ENCODE data around the gene HIF3A. TPM values are rescaled to one million over a fixed set of nuclear protein-coding genes. Genes with fewer than 3 reads are reported as not detected.

HIF3A gene
- total RNA-seq, 1 experiment from 2014 or later = 4.8 TPM

DNA sequence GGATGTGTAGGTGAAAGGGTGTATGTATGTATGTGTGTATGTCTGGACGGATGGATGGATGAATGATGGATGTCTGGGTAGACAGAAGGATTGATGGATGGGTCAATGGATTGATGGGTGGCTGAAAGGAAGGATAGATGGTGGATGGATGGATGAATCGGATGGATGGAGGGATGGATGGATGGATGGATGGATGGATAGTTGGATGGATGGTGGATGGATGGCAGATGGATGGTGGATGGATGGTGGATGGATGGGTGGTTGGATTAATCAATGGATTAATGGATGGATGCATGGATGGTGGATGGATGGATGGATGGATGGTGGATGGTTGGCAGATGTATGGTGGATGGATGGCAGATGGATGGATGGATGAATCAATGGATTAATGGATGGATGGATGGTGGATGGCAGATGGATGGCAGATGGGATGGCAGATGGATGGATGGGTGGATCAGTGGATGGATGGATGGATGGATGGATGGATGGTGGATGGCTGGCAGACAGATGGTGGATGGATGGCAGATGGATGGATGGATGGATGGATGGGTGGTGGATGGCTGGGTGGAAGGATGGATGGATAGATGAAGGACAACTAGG lies 33.6 kb downstream of the HIF3A start:
- Histone ChIP-seq H3K9me3 (replicated peaks) (peaks cover 9% of the 10 kb centered on the region; the same call in 1 of the 2 replicates), H3K36me3 (no peaks in the 10 kb centered on the region), H3K27me3 (no peaks in the 10 kb centered on the region), H3K4me1 (no peaks in the 10 kb centered on the region), H3K27ac (no peak overlapping the region), H3K4me3 (no peak overlapping the region)
- DNase-seq = no peak

DNA sequence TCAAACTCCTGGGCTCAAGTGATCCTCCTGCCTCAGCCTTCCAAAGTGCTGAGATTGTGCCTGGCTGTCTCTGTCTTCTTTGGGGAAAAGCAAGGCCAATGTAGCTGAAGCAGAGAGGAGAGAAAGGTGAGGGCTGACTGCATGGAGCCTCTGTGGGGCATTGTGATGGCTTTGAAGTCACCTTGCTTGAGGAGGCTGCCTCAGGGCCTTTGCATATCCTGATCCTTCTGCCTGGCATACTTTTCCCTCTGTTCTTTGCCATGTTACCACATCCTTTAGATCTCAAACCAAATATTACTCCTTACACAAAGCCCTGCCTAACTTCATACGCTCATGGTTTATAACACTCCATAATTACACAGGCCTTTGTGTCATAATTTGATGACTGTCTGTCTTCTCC lies 40.6 kb downstream of the HIF3A start:
- Histone ChIP-seq H3K36me3 (no peaks in the 10 kb centered on the region), H3K4me3 (no peak overlapping the region), H3K27ac (no peak overlapping the region), H3K9me3 (replicated peaks) (no peaks in the 10 kb centered on the region), H3K27me3 (no peaks in the 10 kb centered on the region), H3K4me1 (no peaks in the 10 kb centered on the region)
- DNase-seq = no peak

DNA sequence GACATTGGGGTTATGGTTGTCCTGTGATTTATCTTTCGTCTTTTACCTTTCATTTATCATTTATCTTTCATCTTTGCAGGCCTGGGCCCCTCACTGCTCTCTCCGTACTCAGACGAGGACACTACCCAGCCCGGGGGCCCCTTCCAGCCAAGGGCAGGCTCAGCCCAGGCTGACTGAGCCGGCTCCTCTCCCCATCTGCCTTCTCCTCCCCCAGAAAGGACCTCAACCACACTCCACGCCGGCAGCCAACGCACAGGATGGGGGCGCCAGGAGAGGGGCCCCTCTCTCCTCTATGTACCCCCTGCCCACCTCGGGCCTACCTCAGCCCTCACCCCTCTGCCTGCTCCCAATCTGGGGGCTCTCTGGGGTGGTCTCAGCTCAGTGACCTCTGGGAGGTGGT lies 42.6 kb downstream of the HIF3A start:
- no peak for DNase-seq
- no peak overlapping the region for H3K27ac ChIP-seq
- H3K9me3 ChIP-seq (replicated peaks) = no peaks in the 10 kb centered on the region
- no peaks in the 10 kb centered on the region for H3K4me1 ChIP-seq
- no peaks in the 10 kb centered on the region for H3K36me3 ChIP-seq
- no peak overlapping the region for H3K4me3 ChIP-seq
- no peaks in the 10 kb centered on the region for H3K27me3 ChIP-seq

DNA sequence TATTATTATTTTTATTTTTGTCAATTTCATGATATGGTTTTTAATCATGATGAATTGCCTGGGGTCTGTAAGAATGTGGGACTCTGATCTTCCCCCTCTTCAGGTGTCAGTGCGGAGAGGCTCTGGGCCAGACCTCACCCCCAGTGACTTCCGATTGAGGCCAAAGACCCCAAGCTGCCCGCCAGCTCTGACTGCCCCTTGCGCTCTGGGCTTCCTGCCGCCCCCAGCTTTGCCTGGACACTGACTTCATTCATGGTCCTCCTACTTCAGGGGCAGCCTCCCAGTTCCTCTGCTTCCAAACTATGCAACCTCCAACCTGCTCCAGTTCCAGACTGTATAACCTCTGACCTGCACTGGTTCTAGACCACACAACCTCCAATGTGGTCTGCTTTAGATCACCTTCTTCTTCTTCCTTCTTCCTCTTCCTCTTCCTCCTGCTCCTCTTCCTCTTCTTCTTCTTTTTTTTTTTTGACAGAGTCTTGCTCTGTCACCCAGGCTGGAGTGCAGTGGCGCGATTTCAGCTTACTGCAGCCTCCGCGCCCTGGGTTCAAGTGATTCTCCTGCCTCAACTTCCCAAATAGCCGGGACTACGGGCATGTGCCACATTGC lies 43.3 kb downstream of the HIF3A start:
- Histone ChIP-seq H3K9me3 (replicated peaks) (no peaks in the 10 kb centered on the region), H3K4me1 (no peaks in the 10 kb centered on the region), H3K27me3 (no peaks in the 10 kb centered on the region), H3K27ac (no peak overlapping the region), H3K4me3 (no peak overlapping the region), H3K36me3 (no peaks in the 10 kb centered on the region)
- no peak for DNase-seq

DNA sequence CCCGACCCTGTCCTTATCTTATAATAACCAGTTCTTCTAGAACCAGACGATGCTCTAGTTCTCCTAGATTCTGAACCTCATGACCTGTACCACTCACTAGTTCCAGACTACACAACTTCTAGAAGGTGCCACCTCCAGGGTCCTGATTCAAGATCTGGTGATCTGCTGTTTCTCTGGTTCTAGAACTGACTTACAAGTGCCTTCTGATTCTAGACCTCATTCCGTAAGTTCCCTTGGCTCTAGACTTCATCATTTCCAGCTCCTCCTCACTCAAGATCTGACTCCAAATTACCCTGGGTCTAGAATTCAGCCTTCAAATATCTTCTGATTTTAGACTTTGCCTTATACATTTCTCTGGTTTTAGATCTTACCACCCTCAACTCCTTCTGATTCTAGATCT lies 45.1 kb downstream of the HIF3A start:
- Histone ChIP-seq H3K36me3 (no peaks in the 10 kb centered on the region), H3K9me3 (replicated peaks) (no peaks in the 10 kb centered on the region), H3K4me3 (no peak overlapping the region), H3K27me3 (no peaks in the 10 kb centered on the region), H3K4me1 (no peaks in the 10 kb centered on the region), H3K27ac (no peak overlapping the region)
- DNase-seq = no peak

DNA sequence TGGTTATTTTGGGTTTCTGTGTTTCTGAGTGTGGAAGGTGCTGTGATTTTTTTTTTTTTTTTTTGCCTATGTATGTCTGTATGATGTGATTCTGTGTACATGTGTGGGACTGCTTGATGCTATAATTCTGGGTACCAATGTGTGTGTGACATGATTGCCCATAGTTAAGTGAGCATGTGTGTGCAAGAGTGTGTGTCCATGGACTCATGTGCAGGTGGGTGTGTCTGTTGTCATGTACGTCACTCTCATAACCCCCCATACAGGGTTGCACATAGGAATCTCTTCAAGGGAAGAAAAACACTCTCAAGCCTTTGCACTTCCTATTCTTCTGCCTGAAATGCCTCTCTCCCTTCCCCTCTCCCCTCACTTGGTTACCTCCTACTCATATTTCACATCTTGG lies 47.5 kb downstream of the HIF3A start:
- H3K27me3 ChIP-seq = no peaks in the 10 kb centered on the region
- no peak overlapping the region for H3K4me3 ChIP-seq
- no peak for DNase-seq
- H3K4me1 ChIP-seq = no peaks in the 10 kb centered on the region; the same call in 1 of the 2 replicates
- no peak overlapping the region for H3K27ac ChIP-seq
- no peaks in the 10 kb centered on the region for H3K36me3 ChIP-seq
- no peaks in the 10 kb centered on the region for H3K9me3 ChIP-seq (replicated peaks)

DNA sequence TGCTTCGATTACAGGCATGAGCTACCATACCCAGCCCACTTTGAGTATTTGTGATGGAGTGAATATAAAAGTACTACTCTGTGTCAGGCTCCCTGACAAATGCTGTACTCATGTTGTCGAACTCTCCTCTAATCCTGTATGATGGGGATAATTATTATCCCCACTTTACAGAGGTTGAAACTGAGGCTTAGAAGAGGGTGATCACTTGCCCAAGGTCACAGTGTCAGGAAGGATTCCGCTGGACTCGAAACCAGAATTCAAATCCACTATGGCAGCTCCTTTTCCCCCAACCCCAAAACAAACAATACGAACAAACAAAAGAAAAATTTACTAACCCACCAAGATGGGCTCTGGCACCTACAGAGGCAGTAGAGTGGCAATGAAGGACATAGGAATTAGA lies 48.3 kb downstream of the HIF3A start:
- H3K9me3 ChIP-seq (replicated peaks) = no peaks in the 10 kb centered on the region
- no peak overlapping the region for H3K4me3 ChIP-seq
- no peak for DNase-seq
- H3K36me3 ChIP-seq = no peaks in the 10 kb centered on the region
- no peak overlapping the region for H3K27ac ChIP-seq
- H3K4me1 ChIP-seq = peaks cover under 1% of the 10 kb centered on the region; the same call in 1 of the 2 replicates
- H3K27me3 ChIP-seq = no peaks in the 10 kb centered on the region

DNA sequence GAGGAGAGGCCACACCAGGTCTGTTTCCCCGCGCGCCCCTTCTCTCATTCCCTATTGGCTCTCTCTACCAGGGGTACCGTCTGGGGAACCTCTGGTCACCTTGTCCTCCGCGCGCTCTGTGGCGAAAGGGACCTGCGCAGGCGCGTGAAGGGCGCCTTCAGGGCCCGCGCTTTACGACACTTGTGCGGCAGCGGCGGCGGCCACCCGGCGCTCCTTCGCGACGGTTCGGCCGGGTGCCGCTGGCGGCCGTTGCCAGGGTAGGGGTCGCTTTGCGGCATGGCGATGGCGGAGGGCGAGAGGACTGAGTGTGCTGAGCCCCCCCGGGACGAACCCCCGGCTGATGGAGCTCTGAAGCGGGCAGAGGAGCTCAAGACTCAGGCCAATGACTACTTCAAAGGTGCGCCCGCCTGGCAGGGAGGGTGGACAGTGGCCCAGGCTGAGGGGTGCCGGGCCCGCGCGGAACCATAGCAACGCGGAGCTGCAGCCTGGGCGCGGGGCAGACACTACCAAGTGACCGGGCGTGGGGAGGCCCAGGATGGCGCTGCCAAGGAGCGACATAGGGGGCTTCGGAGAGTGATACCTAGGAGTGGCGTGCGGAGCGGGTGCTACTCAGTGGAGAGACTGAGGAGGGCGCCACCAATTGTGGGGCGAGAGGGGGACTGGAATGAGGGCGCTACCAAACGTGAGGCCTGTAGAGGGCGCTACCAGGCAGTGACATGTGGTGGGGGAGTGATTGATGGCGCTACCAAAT lies 50.2 kb downstream of the HIF3A start, which contains the start of gene PPP5C:
TSS of gene PPP5C (plus strand) at position 267 of the 751 bp plus-strand sequence. CDS start at position 277, 10 bp downstream.
- H3K9me3 ChIP-seq (replicated peaks) = no peaks in the 10 kb centered on the region
- peak within 1 kb of the TSS; percentile 90 for H3K27ac ChIP-seq
- peak; percentile 94 to 95 for DNase-seq

DNA sequence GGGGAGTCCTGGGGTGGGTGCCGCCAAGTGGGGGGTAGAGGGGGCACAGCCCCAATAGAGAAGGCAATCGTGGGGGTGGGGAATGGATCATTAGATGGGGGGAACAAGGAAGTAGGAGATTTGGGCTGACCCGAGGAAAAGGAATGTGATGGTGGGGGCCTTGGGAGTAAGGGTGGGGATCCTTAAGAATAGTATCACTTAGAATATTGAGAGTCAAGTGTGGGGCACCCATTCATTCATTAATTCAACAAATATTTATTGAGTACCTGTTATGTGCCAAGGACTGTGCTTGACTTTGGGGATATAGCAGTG lies 50.7 kb downstream of the HIF3A start:
- H3K9me3 ChIP-seq (replicated peaks) = no peaks in the 10 kb centered on the region
- 0 out of 2 replicates have a peak, but pooled peaks cover 2% of the 10 kb centered on the region for H3K36me3 ChIP-seq
- no peak for DNase-seq
- peak overlapping the region; percentile 100 for H3K4me3 ChIP-seq
- no peaks in the 10 kb centered on the region for H3K27me3 ChIP-seq
- H3K4me1 ChIP-seq = peaks cover 21% of the 10 kb centered on the region
- peak overlapping the region; percentile 90; the same call in 1 of the 2 replicates for H3K27ac ChIP-seq

More for the DNA sequence above, 50.2 kb downstream of the HIF3A start, which contains the start of gene PPP5C:
- Histone ChIP-seq H3K4me1 (peaks cover 19% of the 10 kb centered on the region), H3K4me3 (peak within 1 kb of the TSS; percentile 100), H3K27me3 (no peaks in the 10 kb centered on the region), H3K36me3 (no peaks in the 10 kb centered on the region)

DNA sequence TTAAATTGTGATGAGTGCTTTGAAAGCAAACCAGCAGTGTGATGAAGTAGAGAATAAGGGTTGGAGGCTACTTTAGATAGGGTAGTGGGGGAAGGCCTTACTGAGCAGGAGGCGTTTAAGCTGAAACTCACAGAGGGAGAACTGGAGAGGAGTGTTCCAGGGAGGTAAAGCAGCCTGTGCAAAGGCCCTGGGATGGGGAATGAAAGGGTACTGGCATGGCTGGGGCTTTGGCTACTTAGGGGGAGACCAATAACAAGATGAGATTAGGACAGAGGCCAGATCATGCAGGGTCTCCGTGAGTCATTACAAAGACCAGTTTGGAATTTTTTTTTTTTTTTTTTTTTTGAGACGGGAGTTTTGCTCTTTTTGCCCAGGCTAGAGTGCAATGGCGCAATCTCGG lies 51.1 kb downstream of the HIF3A start:
- H3K36me3 ChIP-seq = 0 out of 2 replicates have a peak, but pooled peaks cover 2% of the 10 kb centered on the region
- H3K27ac ChIP-seq = no peak overlapping the region
- no peaks in the 10 kb centered on the region for H3K27me3 ChIP-seq
- peaks cover 21% of the 10 kb centered on the region for H3K4me1 ChIP-seq
- peak overlapping the region; percentile 100 for H3K4me3 ChIP-seq
- no peaks in the 10 kb centered on the region for H3K9me3 ChIP-seq (replicated peaks)
- DNase-seq = no peak

DNA sequence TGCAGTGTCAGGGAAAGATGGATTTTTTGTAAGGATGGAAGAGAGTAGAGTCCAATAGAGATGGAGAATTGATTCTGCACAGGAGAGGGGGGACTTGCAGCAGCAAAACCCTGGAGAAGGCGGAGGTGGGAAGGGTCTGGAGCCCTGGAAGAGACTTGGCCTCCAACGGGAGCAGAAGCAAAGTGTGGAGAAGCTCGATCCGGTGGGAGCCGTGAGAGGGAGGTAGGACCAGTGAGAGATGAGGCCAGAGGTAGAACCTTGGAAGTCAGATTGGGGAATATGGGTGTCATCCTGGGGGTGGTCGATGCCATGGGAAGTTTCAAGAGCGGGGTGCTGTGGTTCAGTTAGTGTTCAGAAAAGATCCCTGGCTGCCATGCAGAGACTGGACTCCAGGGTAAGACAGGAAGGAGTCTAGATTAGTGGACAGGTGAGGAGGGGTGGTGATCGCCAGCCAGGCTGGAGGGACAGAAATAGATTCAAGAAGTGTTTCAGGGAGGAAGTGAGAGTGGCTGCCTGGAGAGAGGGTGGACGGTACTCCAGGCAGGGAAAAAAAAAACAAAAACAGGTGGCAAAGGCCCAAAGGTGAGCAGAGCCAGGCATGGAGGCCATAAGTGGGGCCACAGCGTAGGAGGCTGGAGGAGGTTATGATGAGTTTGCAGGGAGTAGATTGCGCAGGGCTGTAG lies 52.6 kb downstream of the HIF3A start:
- no peak overlapping the region for H3K4me3 ChIP-seq
- no peaks in the 10 kb centered on the region for H3K27me3 ChIP-seq
- no peaks in the 10 kb centered on the region for H3K9me3 ChIP-seq (replicated peaks)
- H3K4me1 ChIP-seq = peaks cover 21% of the 10 kb centered on the region
- no peak for DNase-seq
- H3K36me3 ChIP-seq = peaks cover 11% of the 10 kb centered on the region
- H3K27ac ChIP-seq = no peak overlapping the region

DNA sequence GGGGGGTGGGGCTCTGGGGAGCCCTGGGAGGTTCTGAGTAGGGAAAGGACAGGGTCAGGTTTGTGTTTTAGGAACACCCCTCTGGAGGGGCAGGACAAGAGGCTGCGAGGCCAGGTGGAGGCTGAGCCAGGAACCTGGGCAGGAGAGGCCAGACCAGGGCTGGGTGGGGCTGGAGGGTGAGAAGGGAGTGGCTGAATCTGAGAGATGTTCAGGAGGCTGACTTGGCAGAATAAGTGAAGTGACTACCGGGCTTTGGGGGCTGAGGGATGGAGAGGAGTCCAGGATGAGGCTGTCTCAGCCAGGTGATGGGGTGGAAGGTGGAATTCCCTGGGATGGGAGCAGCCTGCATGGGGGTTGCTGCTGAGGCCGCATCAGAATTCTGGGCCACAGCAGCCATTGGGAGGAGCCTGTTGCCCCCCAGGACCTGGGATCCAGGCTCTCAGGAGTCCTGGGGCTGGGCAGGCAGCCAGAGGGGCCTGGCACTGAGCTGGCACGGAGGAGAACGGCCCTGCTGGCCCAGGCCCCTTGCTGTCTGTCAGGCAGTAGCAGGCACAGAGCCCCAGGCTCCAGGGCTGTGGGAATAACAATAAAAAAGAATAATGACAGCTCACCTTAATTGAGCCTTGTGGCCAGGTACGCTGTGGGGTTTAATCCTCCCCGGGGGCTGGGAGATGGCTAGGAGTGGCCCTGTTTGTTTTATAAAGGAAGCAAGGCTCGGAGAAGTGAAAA lies 53.4 kb downstream of the HIF3A start:
- Histone ChIP-seq H3K4me3 (no peak overlapping the region), H3K36me3 (peaks cover 17% of the 10 kb centered on the region), H3K9me3 (replicated peaks) (no peaks in the 10 kb centered on the region), H3K4me1 (peaks cover 21% of the 10 kb centered on the region), H3K27ac (peak overlapping the region; percentile 56), H3K27me3 (no peaks in the 10 kb centered on the region)
- DNase-seq = no peak

DNA sequence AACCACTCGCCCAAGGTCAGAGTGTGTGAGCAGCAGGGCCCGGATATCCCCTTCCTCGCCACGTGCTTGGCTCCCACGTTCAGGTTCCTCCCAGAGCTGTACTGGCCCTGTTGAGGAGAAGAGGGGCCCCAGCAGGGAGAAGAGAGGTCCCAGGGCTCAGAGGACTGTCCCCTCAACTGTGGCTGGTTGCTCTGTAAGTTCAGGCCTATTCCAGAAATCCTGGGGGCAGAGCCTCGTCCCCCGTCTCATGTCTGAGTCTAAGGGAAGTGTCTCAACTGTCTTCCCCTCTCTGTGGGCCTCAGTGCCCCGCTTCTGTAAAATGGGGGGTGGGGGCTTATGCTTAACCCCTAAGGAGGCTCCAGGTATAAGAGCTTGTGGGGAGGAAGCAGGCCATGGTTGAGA lies 53.9 kb downstream of the HIF3A start:
- H3K9me3 ChIP-seq (replicated peaks) = no peaks in the 10 kb centered on the region
- no peak for DNase-seq
- H3K27ac ChIP-seq = peak overlapping the region; percentile 56
- H3K4me3 ChIP-seq = no peak overlapping the region
- peaks cover 21% of the 10 kb centered on the region for H3K4me1 ChIP-seq
- no peaks in the 10 kb centered on the region for H3K27me3 ChIP-seq
- H3K36me3 ChIP-seq = peaks cover 18% of the 10 kb centered on the region

DNA sequence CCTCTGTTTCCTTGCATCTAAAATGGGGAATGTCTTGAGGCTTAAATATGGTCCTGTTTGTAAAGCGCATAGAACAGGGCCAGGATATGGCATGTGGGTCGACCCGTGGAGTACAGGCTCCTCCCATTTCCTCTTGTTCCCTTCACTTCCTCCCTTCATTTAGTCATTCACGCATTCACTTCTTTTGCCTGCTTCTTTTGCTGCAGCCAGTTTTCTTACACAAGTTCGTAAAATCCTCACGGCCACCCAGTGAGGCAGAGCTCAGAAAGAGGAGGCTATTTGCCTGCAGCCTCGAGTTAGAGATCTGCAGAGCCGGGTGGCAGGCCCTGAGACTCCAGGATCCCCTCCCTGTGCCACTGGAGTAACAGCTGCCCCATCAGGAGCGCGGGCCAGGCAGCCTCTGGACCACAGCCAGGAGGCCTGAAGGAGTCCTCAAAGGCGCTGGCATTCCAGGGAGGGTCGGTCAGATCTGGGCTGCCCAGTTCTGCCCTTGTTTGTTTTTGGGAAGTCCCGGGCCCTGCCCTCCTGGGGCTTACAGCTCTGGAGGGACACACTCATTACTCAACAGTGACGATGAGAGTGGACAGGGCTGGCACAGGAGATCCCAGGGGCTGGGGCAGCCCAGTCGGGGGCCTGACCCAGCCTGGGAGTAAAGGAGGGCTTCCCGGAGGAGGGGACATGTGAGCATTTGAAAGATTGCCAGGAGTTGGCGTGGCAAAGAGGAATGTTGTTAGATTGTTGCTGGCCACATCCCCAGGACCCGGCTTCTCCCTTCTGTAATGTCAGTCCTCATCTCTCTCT lies 54.6 kb downstream of the HIF3A start:
- DNase-seq = peak; percentile 89 to 91
- Histone ChIP-seq H3K27ac (peak overlapping the region; percentile 56), H3K4me1 (peaks cover 21% of the 10 kb centered on the region), H3K36me3 (peaks cover 24% of the 10 kb centered on the region), H3K27me3 (no peaks in the 10 kb centered on the region), H3K4me3 (no peak overlapping the region), H3K9me3 (replicated peaks) (no peaks in the 10 kb centered on the region)

All from SJCRH30 (cell line).